ENCODE results near the gene PLEKHN1.

The PLEKHN1 gene

GRCh38 chr1:955474-955873, 10.8 kb upstream of the PLEKHN1 start:
- no peaks in the 10 kb centered on the region for H3K9me3 ChIP-seq (ENCODE audit: insufficient read depth, low read length)
- no peak overlapping the region for H3K9ac ChIP-seq (ENCODE audit: low read length)
- H3K27ac ChIP-seq (ENCODE audit: low read depth, low read length), result no peak overlapping the region
- H2AFZ ChIP-seq (ENCODE audit: low read depth, low read length, severe bottlenecking), result no peak overlapping the region
- H3F3A ChIP-seq (ENCODE audit: insufficient read depth), result no peaks in the 10 kb centered on the region
- H3K4me3 ChIP-seq (ENCODE audit: insufficient read depth, low read length, poor library complexity, severe bottlenecking), result no peak overlapping the region
- H4K20me1 ChIP-seq (ENCODE audit: low read depth, low read length), result no peaks in the 10 kb centered on the region
- no peaks in the 10 kb centered on the region for H3K27me3 ChIP-seq (ENCODE audit: low read length)
- peaks cover 18% of the 10 kb centered on the region for H3K79me2 ChIP-seq (ENCODE audit: insufficient read depth, low read length)
- H3K36me3 ChIP-seq (ENCODE audit: low read length), result no peaks in the 10 kb centered on the region; the same call in 1 of the 2 replicates
- TF ChIP-seq CTCF (IDR thresholded peaks at IDR 0.05; ENCODE audit: insufficient read depth, low read length, poor library complexity, severe bottlenecking) (no peak), EZH2phosphoT487 (conservative IDR thresholded peaks at IDR 0.05; ENCODE audit: low read length) (no peak)
- no peak overlapping the region for H3K4me2 ChIP-seq (ENCODE audit: low read depth, low read length, poor library complexity, severe bottlenecking)
- H3K9me2 ChIP-seq (replicated peaks; ENCODE audit: insufficient read depth, low read length), result no peaks in the 10 kb centered on the region

- H3K79me2 ChIP-seq (ENCODE audit: insufficient read depth, low read length), result peaks cover 18% of the 10 kb centered on the region
Observed at GRCh38 chr1:956636-957035, 9.6 kb upstream of the PLEKHN1 start.

GRCh38 chr1:958823-959730, 7.2 kb upstream of the PLEKHN1 start, which contains the start of gene NOC2L:
NOC2L (minus strand) TSS chr1:959256; CDS start chr1:959240, 16 bp downstream.
- no peaks in the 10 kb centered on the region for H4K20me1 ChIP-seq (ENCODE audit: low read depth, low read length)
- H3K9ac ChIP-seq (ENCODE audit: low read length), result peak within 1 kb of the TSS; percentile 79
- no peaks in the 10 kb centered on the region for H3K27me3 ChIP-seq (ENCODE audit: low read length)
- H3K4me2 ChIP-seq (ENCODE audit: low read depth, low read length, poor library complexity, severe bottlenecking), result peak within 1 kb of the TSS; percentile 85
- H3K36me3 ChIP-seq (ENCODE audit: low read length), result no peaks in the 10 kb centered on the region; the same call in 1 of the 2 replicates
- no peaks in the 10 kb centered on the region for H3F3A ChIP-seq (ENCODE audit: insufficient read depth)
- H3K9me2 ChIP-seq (replicated peaks; ENCODE audit: insufficient read depth, low read length), result no peaks in the 10 kb centered on the region
- TF ChIP-seq EZH2phosphoT487 (conservative IDR thresholded peaks at IDR 0.05; ENCODE audit: low read length) (no peak), CTCF (IDR thresholded peaks at IDR 0.05; ENCODE audit: insufficient read depth, low read length, poor library complexity, severe bottlenecking) (no peak)
- H3K9me3 ChIP-seq (ENCODE audit: insufficient read depth, low read length), result no peaks in the 10 kb centered on the region
- H3K79me2 ChIP-seq (ENCODE audit: insufficient read depth, low read length), result peaks cover 18% of the 10 kb centered on the region
- no peak within 1 kb of the TSS for H3K27ac ChIP-seq (ENCODE audit: low read depth, low read length)
- H3K4me3 ChIP-seq (ENCODE audit: insufficient read depth, low read length, poor library complexity, severe bottlenecking), result peak within 1 kb of the TSS; percentile 99
- peak within 1 kb of the TSS; percentile 99 for H2AFZ ChIP-seq (ENCODE audit: low read depth, low read length, severe bottlenecking)

More at GRCh38 chr1:956636-957035, 9.6 kb upstream of the PLEKHN1 start:
- Histone ChIP-seq H2AFZ (ENCODE audit: low read depth, low read length, severe bottlenecking) (no peak overlapping the region), H4K20me1 (ENCODE audit: low read depth, low read length) (no peaks in the 10 kb centered on the region), H3K27ac (ENCODE audit: low read depth, low read length) (no peak overlapping the region), H3F3A (ENCODE audit: insufficient read depth) (no peaks in the 10 kb centered on the region), H3K9ac (ENCODE audit: low read length) (no peak overlapping the region), H3K36me3 (ENCODE audit: low read length) (no peaks in the 10 kb centered on the region; the same call in 1 of the 2 replicates), H3K4me3 (ENCODE audit: insufficient read depth, low read length, poor library complexity, severe bottlenecking) (no peak overlapping the region), H3K27me3 (ENCODE audit: low read length) (no peaks in the 10 kb centered on the region), H3K9me2 (replicated peaks; ENCODE audit: insufficient read depth, low read length) (no peaks in the 10 kb centered on the region), H3K4me2 (ENCODE audit: low read depth, low read length, poor library complexity, severe bottlenecking) (no peak overlapping the region), H3K9me3 (ENCODE audit: insufficient read depth, low read length) (no peaks in the 10 kb centered on the region)
- TF ChIP-seq CTCF (IDR thresholded peaks at IDR 0.05; ENCODE audit: insufficient read depth, low read length, poor library complexity, severe bottlenecking) (no peak), EZH2phosphoT487 (conservative IDR thresholded peaks at IDR 0.05; ENCODE audit: low read length) (no peak)

Data from SU-DHL-6 (cell line).